ENCODE data around the gene TSPAN15.
"Not testable (repeated sequence)": the region's sequence is repeated elsewhere in the genome, so short reads cannot be mapped to it uniquely, and the experiment has no call there.

Gene TSPAN15

GRCh38 chr10:69488149-69488844 is 37.0 kb downstream of the TSPAN15 start:
- not testable (repeated sequence) for DNase-seq (ENCODE audit: low spot score)

- not testable (repeated sequence) for DNase-seq (ENCODE audit: low spot score)
Observed at GRCh38 chr10:69488856-69489255, 37.6 kb downstream of the TSPAN15 start.

- DNase-seq (ENCODE audit: low spot score): no peak
Observed at GRCh38 chr10:69489506-69490090, 38.3 kb downstream of the TSPAN15 start.

- no peak for DNase-seq (ENCODE audit: low spot score)
Observed at GRCh38 chr10:69490876-69491275, 39.6 kb downstream of the TSPAN15 start.

- no peak for DNase-seq (ENCODE audit: low spot score)
Observed at GRCh38 chr10:69491611-69492010, 40.3 kb downstream of the TSPAN15 start.

GRCh38 chr10:69492091-69492745 is 41.0 kb downstream of the TSPAN15 start:
- DNase-seq (ENCODE audit: low spot score): no peak

- no peak for DNase-seq (ENCODE audit: low spot score)
Observed at GRCh38 chr10:69492746-69493462, 41.6 kb downstream of the TSPAN15 start.

GRCh38 chr10:69494626-69495558 is 43.6 kb downstream of the TSPAN15 start:
- DNase-seq (ENCODE audit: low spot score): no peak

GRCh38 chr10:69495666-69496065 is 44.4 kb downstream of the TSPAN15 start:
- no peak for DNase-seq (ENCODE audit: low spot score)

GRCh38 chr10:69496352-69497230 is 45.3 kb downstream of the TSPAN15 start:
- no peak for DNase-seq (ENCODE audit: low spot score)

- no peak for DNase-seq (ENCODE audit: low spot score)
Observed at GRCh38 chr10:69497231-69497561, 45.9 kb downstream of the TSPAN15 start.

GRCh38 chr10:69497611-69498390 is 46.5 kb downstream of the TSPAN15 start:
- no peak for DNase-seq (ENCODE audit: low spot score)

GRCh38 chr10:69498711-69499471 is 47.6 kb downstream of the TSPAN15 start:
- no peak for DNase-seq (ENCODE audit: low spot score)

- no peak for DNase-seq (ENCODE audit: low spot score)
Observed at GRCh38 chr10:69499726-69500689, 48.7 kb downstream of the TSPAN15 start.

- no peak for DNase-seq (ENCODE audit: low spot score)
Observed at GRCh38 chr10:69500864-69501468, 49.7 kb downstream of the TSPAN15 start.

GRCh38 chr10:69501657-69502056 is 50.4 kb downstream of the TSPAN15 start:
- DNase-seq (ENCODE audit: low spot score): no peak

GRCh38 chr10:69502589-69502988 is 51.3 kb downstream of the TSPAN15 start:
- no peak for DNase-seq (ENCODE audit: low spot score)

Data from AG08396 (cell line).